Erythroblast (primary cell): Measurements from ENCODE around the gene EHBP1.

ENCODE experiments used
- GATA1 ChIP-seq: IDR thresholded peaks from 2 replicates; pipeline ENCODE4 v1.6.1; 2011; ENCODE audit warnings: low read depth, mild to moderate bottlenecking, control low read depth, low read length, moderate library complexity
- POLR2A ChIP-seq: IDR thresholded peaks from 2 replicates; pipeline ENCODE4 v1.6.1; 2011; ENCODE audit warnings: mild to moderate bottlenecking, low read length

- TF ChIP-seq POLR2A (no peak), GATA1 (no peak)
Observed at GRCh38 chr2:62958206-62958605, 252.7 kb downstream of the EHBP1 start.
